Upper lobe of left lung (tissue), 4 donors: ENCODE data around the gene GMFB.

Experiments
- CTCF ChIP-seq, 6 experiments: fragments of 450-650 bp in 4 of 6; fragments of 200-600 bp in 2 of 6; sonication (generic) in 2 of 6; IDR thresholded peaks; one replicate each; pipeline ENCODE4 v1.5.1; 2016 to 2019; ENCODE audit warnings: antibody characterized with exemption in 6 of 6
- EP300 ChIP-seq, 4 donors: sonication (generic); formaldehyde crosslinking; IDR thresholded peaks; one replicate each; pipeline ENCODE4 v1.5.1; 2017; ENCODE audit warnings: antibody characterized with exemption in 4 of 4, control low read depth in 2 of 4
- POLR2A ChIP-seq, 4 donors: fragments of 450-650 bp; IDR thresholded peaks; one replicate each; pipeline ENCODE4 v1.5.1; 2016 to 2017; ENCODE audit warnings: antibody characterized with exemption in 4 of 4, mild to moderate bottlenecking in 2 of 4
- POLR2AphosphoS5 ChIP-seq, 2 donors: sonication (generic); formaldehyde crosslinking; IDR thresholded peaks; one replicate each; pipeline ENCODE4 v1.5.1; 2017; ENCODE audit warnings: antibody characterized with exemption in 2 of 2

- no peak for TF ChIP-seq POLR2AphosphoS5 (IDR thresholded peaks at IDR 0.05)
- TF ChIP-seq CTCF (IDR thresholded peaks at IDR 0.05), result no peak
- TF ChIP-seq EP300 (IDR thresholded peaks at IDR 0.05), result no peak
- TF ChIP-seq POLR2A (IDR thresholded peaks at IDR 0.05), result peak in 1 of 4 donors; percentile 34
These were observed 1.0 kb downstream of the GMFB start for GRCh38 chr14:54487771-54488170.
